Left lung (tissue), 10 donors: Measurements from ENCODE around the gene POLR2I. TPM values are rescaled to one million over a fixed set of nuclear protein-coding genes. Genes with fewer than 3 reads are reported as not detected.

ENCODE experiments used
- ATAC-seq: fragments of 200-7000 bp; cut with Tn5 transposase; one replicate; pipeline ENCODE4 v1.9.1; 2020; ENCODE audit warnings: moderate library complexity
- DNase-seq, 4 donors: peaks; one replicate each; pipeline ENCODE4 v3.0.0-alpha.2; 2013 to 2020
- H3K27ac ChIP-seq, 2 donors: fragments of 200-600 bp; sonication (generic) in 1 of 2; one replicate each; pipeline versions ENCODE4 v1.5.0 to v1.8.0; 2020 to 2021
- H3K27me3 ChIP-seq, 2 donors: fragments of 200-600 bp; sonication (generic) in 1 of 2; one replicate each; pipeline versions ENCODE4 v1.5.0 to v1.8.0; 2020 to 2021
- H3K36me3 ChIP-seq, 2 donors: fragments of 200-600 bp; sonication (generic) in 1 of 2; one replicate each; pipeline versions ENCODE4 v1.5.0 to v1.8.0; 2020 to 2021
- H3K4me1 ChIP-seq, 2 donors: fragments of 200-600 bp; one replicate each; pipeline ENCODE4 v1.8.0; 2021
- H3K4me3 ChIP-seq, 2 donors: fragments of 200-600 bp; sonication (generic) in 1 of 2; one replicate each; pipeline versions ENCODE4 v1.5.0 to v1.8.0; 2020 to 2021; ENCODE audit warnings: mild to moderate bottlenecking in 1 of 2
- H3K9me3 ChIP-seq, 2 donors: fragments of 200-600 bp; sonication (generic) in 1 of 2; one replicate each; pipeline versions ENCODE4 v1.5.0 to v1.8.0; 2020 to 2021
- intact Hi-C, 2 donors: fragments of 100-400 bp; cut with DNase I; formaldehyde crosslinking; loops; one replicate each; pipeline versions ENCODE4 v1.11.2 to v1.14.2; 2022
- polyA plus RNA-seq, 6 donors: library from polyadenylated mRNA; unstranded; fragments of 120-200 nt; gene quantifications; one replicate each; pipeline ENCODE4 v1.2.1, GENCODE V29; 2013; ENCODE audit not compliant: insufficient read length in 6 of 6
- total RNA-seq, 2 donors: library from RNA; stranded (reverse); fragmentation: NEBNext Ultra II Directional; extraction: Animal tissue kit (Norgen Biotek cat#: 25700); gene quantifications; one replicate each; pipeline ENCODE4 v1.2.1, GENCODE V29; 2021
- TF ChIP-seq, protein P1 (sequence below), 2 donors: fragments of 200-600 bp; sonication (generic) in 1 of 2; IDR thresholded peaks; one replicate each; pipeline versions ENCODE4 v1.5.0 to v1.8.0; 2021; ENCODE audit warnings: antibody characterized with exemption in 2 of 2
- donor health status: DM: no; HTN: yes; CAD: no.
- donor health status: DM: no; HTN: no; CAD: no.

The POLR2I gene
- total and polyA plus RNA-seq, 8 donors, result 35.8 to 52.4 (median 45.7) TPM

DNA sequence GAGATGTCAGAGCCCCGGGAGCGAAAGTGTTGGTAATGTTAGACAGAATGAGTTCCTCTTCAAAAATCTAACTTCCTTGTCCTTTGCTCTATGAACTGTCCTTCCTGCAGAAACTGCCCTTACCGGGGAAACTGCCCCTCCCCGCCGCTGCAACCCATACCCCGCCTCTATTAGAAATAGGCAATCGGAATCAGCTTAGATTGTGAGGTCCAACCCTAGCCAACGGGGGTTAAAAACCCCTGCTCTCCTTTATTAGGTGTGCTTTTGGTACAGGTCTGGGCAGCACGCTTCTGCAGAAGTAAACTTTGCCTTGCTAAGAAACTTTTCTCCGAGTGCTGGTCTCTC is 13.7 kb upstream of the POLR2I start:
- ATAC-seq (peak; percentile 15), DNase-seq (no peak)
- Histone ChIP-seq H3K4me1 (peaks cover 6 to 58% of the 10 kb centered on the region in 2 donors), H3K27ac (peak overlapping the region; percentile 93 to 99), H3K4me3 (peak overlapping the region; percentile 50 to 55), H3K36me3 (peaks cover 0 to 29% of the 10 kb centered on the region in 2 donors), H3K27me3 (no peaks in the 10 kb centered on the region), H3K9me3 (no peaks in the 10 kb centered on the region)
- intact Hi-C loops, result no loop called here
- TF ChIP-seq, protein P1, sequence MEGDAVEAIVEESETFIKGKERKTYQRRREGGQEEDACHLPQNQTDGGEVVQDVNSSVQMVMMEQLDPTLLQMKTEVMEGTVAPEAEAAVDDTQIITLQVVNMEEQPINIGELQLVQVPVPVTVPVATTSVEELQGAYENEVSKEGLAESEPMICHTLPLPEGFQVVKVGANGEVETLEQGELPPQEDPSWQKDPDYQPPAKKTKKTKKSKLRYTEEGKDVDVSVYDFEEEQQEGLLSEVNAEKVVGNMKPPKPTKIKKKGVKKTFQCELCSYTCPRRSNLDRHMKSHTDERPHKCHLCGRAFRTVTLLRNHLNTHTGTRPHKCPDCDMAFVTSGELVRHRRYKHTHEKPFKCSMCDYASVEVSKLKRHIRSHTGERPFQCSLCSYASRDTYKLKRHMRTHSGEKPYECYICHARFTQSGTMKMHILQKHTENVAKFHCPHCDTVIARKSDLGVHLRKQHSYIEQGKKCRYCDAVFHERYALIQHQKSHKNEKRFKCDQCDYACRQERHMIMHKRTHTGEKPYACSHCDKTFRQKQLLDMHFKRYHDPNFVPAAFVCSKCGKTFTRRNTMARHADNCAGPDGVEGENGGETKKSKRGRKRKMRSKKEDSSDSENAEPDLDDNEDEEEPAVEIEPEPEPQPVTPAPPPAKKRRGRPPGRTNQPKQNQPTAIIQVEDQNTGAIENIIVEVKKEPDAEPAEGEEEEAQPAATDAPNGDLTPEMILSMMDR (IDR thresholded peaks at IDR 0.05), result no peak

GRCh38 chr19:36125557-36125956 is 10.9 kb upstream of the POLR2I start:
- intact Hi-C loops, result loop anchor here in 1 of 2 donors (2.0 kb wide), 1 partner anchor 45 kb away; no protein-coding TSS in a partner anchor
- no peak for DNase-seq

DNA sequence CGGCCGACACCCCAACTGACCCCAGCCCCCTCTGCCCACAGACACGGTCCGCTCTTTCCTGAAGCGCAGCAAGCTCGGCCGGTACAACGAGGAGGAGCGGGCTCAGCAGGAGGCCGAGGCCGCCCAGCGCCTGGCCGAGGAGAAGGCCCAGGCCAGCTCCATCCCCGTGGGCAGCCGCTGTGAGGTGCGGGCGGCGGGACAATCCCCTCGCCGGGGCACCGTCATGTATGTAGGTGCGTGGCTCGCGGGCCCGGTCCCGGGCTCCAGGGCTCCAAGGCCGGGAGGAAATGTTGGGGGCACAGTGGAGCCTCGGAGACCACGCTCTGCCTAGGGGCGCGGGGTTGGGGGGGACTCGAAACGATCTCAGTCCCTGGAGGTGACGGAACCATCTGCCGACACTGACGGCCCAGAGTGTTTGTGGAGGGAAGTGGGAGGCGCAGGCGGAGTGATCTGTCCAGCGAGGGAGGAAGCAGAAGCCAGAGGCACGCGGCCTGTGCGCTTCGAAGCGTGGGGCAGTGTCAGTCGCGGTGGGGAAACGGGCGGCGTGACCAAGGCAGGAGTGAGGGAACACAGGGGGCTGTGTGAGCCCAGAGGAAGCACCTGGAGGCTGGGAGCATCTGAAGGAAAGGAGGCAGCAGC is 6.9 kb upstream of the POLR2I start:
- TF ChIP-seq, protein P1 (IDR thresholded peaks at IDR 0.05), result no peak
- Histone ChIP-seq H3K4me1 (peaks cover 1 to 10% of the 10 kb centered on the region in 2 donors), H3K36me3 (peaks cover 0 to 85% of the 10 kb centered on the region in 2 donors), H3K27me3 (no peaks in the 10 kb centered on the region), H3K27ac (no peak overlapping the region), H3K4me3 (no peak overlapping the region), H3K9me3 (no peaks in the 10 kb centered on the region)
- DNase-seq (no peak), ATAC-seq (no peak)
- intact Hi-C loops, result no loop called here

More at GRCh38 chr19:36125557-36125956, 10.9 kb upstream of the POLR2I start:
- no peaks in the 10 kb centered on the region for H3K27me3 ChIP-seq
- H3K9me3 ChIP-seq, result no peaks in the 10 kb centered on the region
- H3K27ac ChIP-seq, result no peak overlapping the region
- H3K36me3 ChIP-seq, result peaks cover 0 to 54% of the 10 kb centered on the region in 2 donors
- peaks cover 3 to 34% of the 10 kb centered on the region in 2 donors for H3K4me1 ChIP-seq
- TF ChIP-seq, protein P1 (IDR thresholded peaks at IDR 0.05), result no peak
- no peak overlapping the region for H3K4me3 ChIP-seq
- no peak for ATAC-seq

DNA sequence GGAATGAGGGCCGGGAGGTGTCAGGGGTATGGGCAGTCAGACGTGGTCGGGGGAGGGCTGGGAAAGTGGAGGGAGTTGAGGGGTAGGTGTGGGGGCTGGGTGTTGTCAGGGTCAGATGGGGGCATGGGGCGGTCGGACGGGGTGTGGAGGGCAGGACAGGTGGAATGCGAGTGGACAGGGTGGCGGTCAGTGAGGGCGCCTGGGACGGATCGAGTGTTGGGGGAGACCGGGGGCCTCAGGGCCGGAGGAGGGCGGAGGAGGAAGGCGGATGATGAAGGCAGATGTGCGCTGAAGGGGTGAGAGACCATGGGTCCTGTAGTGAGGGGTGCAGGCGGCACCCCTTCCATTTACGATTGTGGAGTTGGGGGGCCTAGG is 6.3 kb upstream of the POLR2I start:
- ATAC-seq, result no peak
- Histone ChIP-seq H3K9me3 (no peaks in the 10 kb centered on the region), H3K36me3 (peaks cover 0 to 82% of the 10 kb centered on the region in 2 donors)

More for the DNA sequence above, 6.3 kb upstream of the POLR2I start:
- no peak overlapping the region for H3K27ac ChIP-seq
- no peak for DNase-seq
- no peaks in the 10 kb centered on the region for H3K27me3 ChIP-seq
- intact Hi-C loops, result no loop called here
- peaks cover 8 to 16% of the 10 kb centered on the region in 2 donors for H3K4me1 ChIP-seq
- no peak overlapping the region for H3K4me3 ChIP-seq
- TF ChIP-seq, protein P1 (IDR thresholded peaks at IDR 0.05), result no peak
